H9 (cell line): Measurements from ENCODE around the gene PAXX. TPM values are rescaled to one million over a fixed set of nuclear protein-coding genes. Genes with fewer than 3 reads are reported as not detected.

Experiments
- DNase-seq: peaks from one replicate; pipeline ENCODE4 v3.0.0-alpha.2; 2017
- H2AFZ ChIP-seq: one replicate; pipeline ENCODE4 v1.6.1; 2013; ENCODE audit warnings: mild to moderate bottlenecking, low read length, control low read depth, moderate library complexity
- H2AK5ac ChIP-seq: 2 replicates; pipeline ENCODE4 v1.6.1; 2013; ENCODE audit warnings: low read length, control low read depth, mixed read lengths; ENCODE audit not compliant: insufficient read length
- H2BK120ac ChIP-seq: one replicate; pipeline ENCODE4 v1.6.1; 2013; ENCODE audit warnings: low read depth, mild to moderate bottlenecking, low read length, control low read depth, inconsistent platforms; ENCODE audit not compliant: poor library complexity, severe bottlenecking
- H2BK12ac ChIP-seq: 2 replicates; pipeline ENCODE4 v1.6.1; 2013; ENCODE audit warnings: low read length, control low read depth, mixed read lengths, low read depth; ENCODE audit not compliant: insufficient read length
- H2BK15ac ChIP-seq: 2 replicates; pipeline ENCODE4 v1.6.1; 2013; ENCODE audit warnings: low read depth, low read length, control low read depth
- H2BK20ac ChIP-seq: one replicate; pipeline ENCODE4 v1.6.1; 2013; ENCODE audit warnings: low read depth, mild to moderate bottlenecking, low read length, control low read depth, inconsistent platforms; ENCODE audit not compliant: poor library complexity, severe bottlenecking
- H2BK5ac ChIP-seq: 2 replicates; pipeline ENCODE4 v1.6.1; 2013; ENCODE audit warnings: low read length, control low read depth, mixed read lengths; ENCODE audit not compliant: insufficient read length
- H3K14ac ChIP-seq: 2 replicates; pipeline ENCODE4 v1.6.1; 2013; ENCODE audit warnings: low read length, control low read depth; ENCODE audit not compliant: insufficient read depth
- H3K18ac ChIP-seq: 2 replicates; pipeline ENCODE4 v1.6.1; 2013; ENCODE audit warnings: low read depth, mild to moderate bottlenecking, mixed read lengths, low read length, control low read depth; ENCODE audit not compliant: insufficient read length
- H3K23ac ChIP-seq: 2 replicates; pipeline ENCODE4 v1.6.1; 2013; ENCODE audit warnings: low read length, control low read depth, mixed read lengths, low read depth; ENCODE audit not compliant: insufficient read length
- H3K23me2 ChIP-seq: 2 replicates; pipeline ENCODE4 v1.6.1; 2013; ENCODE audit warnings: low read depth, mild to moderate bottlenecking, mixed read lengths, low read length, control low read depth; ENCODE audit not compliant: insufficient read length, poor library complexity, severe bottlenecking
- H3K27ac ChIP-seq: 2 replicates; pipeline ENCODE4 v1.5.1; 2013; ENCODE audit warnings: low read length, control low read depth, mixed read lengths, low read depth; ENCODE audit not compliant: insufficient read length
- H3K27me3 ChIP-seq: 2 replicates; pipeline ENCODE4 v1.6.1; 2013; ENCODE audit warnings: low read length, control low read depth, inconsistent platforms; ENCODE audit not compliant: insufficient read depth
- H3K4ac ChIP-seq: 2 replicates; pipeline ENCODE4 v1.6.1; 2013; ENCODE audit warnings: low read depth, mild to moderate bottlenecking, control low read depth, inconsistent platforms, low read length, moderate library complexity
- H3K4me1 ChIP-seq: 2 replicates; pipeline ENCODE4 v1.6.1; 2013; ENCODE audit warnings: low read length, control low read depth, inconsistent platforms; ENCODE audit not compliant: insufficient read depth
- H3K4me2 ChIP-seq: 2 replicates; pipeline ENCODE4 v1.6.1; 2013; ENCODE audit warnings: low read length, control low read depth, mixed read lengths; ENCODE audit not compliant: insufficient read length, insufficient read depth
- H3K56ac ChIP-seq: 2 replicates; pipeline ENCODE4 v1.6.1; 2013; ENCODE audit warnings: low read depth, mild to moderate bottlenecking, mixed read lengths, low read length, control low read depth; ENCODE audit not compliant: insufficient read length
- H3K79me1 ChIP-seq: 2 replicates; pipeline ENCODE4 v1.6.1; 2013; ENCODE audit warnings: low read depth, mild to moderate bottlenecking, moderate library complexity, low read length, control low read depth, inconsistent platforms; ENCODE audit not compliant: insufficient read depth, poor library complexity, severe bottlenecking
- H3K79me2 ChIP-seq: 2 replicates; pipeline ENCODE4 v1.6.1; 2013; ENCODE audit warnings: low read length, control low read depth, inconsistent platforms; ENCODE audit not compliant: insufficient read depth
- H3K9ac ChIP-seq: 2 replicates; pipeline ENCODE4 v1.6.1; 2013; ENCODE audit warnings: low read length, control low read depth, mixed read lengths; ENCODE audit not compliant: insufficient read length; ENCODE audit errors: extremely low read depth
- H3K9me3 ChIP-seq: one replicate; pipeline ENCODE4 v1.6.1; 2013; ENCODE audit warnings: low read depth, low read length, inconsistent platforms; ENCODE audit not compliant: control insufficient read depth
- H3T11ph ChIP-seq: one replicate; pipeline ENCODE4 v1.6.1; 2013; ENCODE audit warnings: mild to moderate bottlenecking, low read length, control low read depth, inconsistent platforms
- H4K20me1 ChIP-seq: one replicate; pipeline ENCODE4 v1.6.1; 2013; ENCODE audit not compliant: control insufficient read depth, insufficient read length, insufficient read depth
- H4K5ac ChIP-seq: 2 replicates; pipeline ENCODE4 v1.6.1; 2013; ENCODE audit warnings: low read depth, mild to moderate bottlenecking, mixed read lengths, low read length, control low read depth; ENCODE audit not compliant: insufficient read length
- H4K8ac ChIP-seq: replicated peaks from 2 replicates; pipeline ENCODE4 v1.6.1; 2013; ENCODE audit warnings: low read length, control low read depth, mixed read lengths, low read depth; ENCODE audit not compliant: insufficient read length
- H4K91ac ChIP-seq: 2 replicates; pipeline ENCODE4 v1.6.1; 2013; ENCODE audit warnings: low read depth, mild to moderate bottlenecking, moderate library complexity, mixed read lengths, low read length, control low read depth; ENCODE audit not compliant: insufficient read length
- H3K27ac Mint-ChIP-seq, 3 experiments: 2 replicates in 2 of 3; 3 replicates in 1 of 3; pipeline ENCODE4 v1.8.0; 2020 to 2021; ENCODE audit warnings: mixed read lengths in 3 of 3, mild to moderate bottlenecking in 1 of 3, moderate library complexity in 1 of 3
- H3K27me3 Mint-ChIP-seq: 2 replicates; pipeline ENCODE4 v1.8.0; 2021; ENCODE audit warnings: low read depth, mild to moderate bottlenecking, moderate library complexity, mixed read lengths
- H3K36me3 Mint-ChIP-seq, 3 experiments: 2 replicates in 2 of 3; 3 replicates in 1 of 3; pipeline ENCODE4 v1.8.0; 2020 to 2021; ENCODE audit warnings: low read depth in 3 of 3, mixed read lengths in 3 of 3; ENCODE audit not compliant: insufficient read depth in 1 of 3
- H3K4me1 Mint-ChIP-seq, 2 experiments: 2 replicates each; pipeline ENCODE4 v1.8.0; 2020; ENCODE audit warnings: mixed read lengths in 2 of 2
- H3K4me3 Mint-ChIP-seq, 2 experiments: 2 replicates in 1 of 2; 3 replicates in 1 of 2; pipeline ENCODE4 v1.8.0; 2020 to 2021; ENCODE audit warnings: mild to moderate bottlenecking in 2 of 2, mixed read lengths in 2 of 2, moderate library complexity in 1 of 2
- H3K9me3 Mint-ChIP-seq, 2 experiments: 2 replicates in 1 of 2; 3 replicates in 1 of 2; pipeline ENCODE4 v1.8.0; 2020; ENCODE audit warnings: mild to moderate bottlenecking in 2 of 2, mixed read lengths in 2 of 2, moderate library complexity in 1 of 2
- WGBS: extraction: QIAGEN DNeasy Blood & Tissue Kit; methylation state at CpG from one replicate; pipeline ENCODE4 v1.1.7; 2013; ENCODE audit warnings: missing lambda C conversion rate, low lambda C conversion rate, mixed read lengths; ENCODE audit not compliant: insufficient read length; ENCODE audit errors: extremely low coverage; 5-methylcytosine and 5-hydroxymethylcytosine counted together
- total RNA-seq: library from RNA; stranded (reverse); gene quantifications from 2 replicates; pipeline ENCODE4 v1.2.1, GENCODE V29; 2021
- TF ChIP-seq, protein P1 (sequence below): fragments of 200-600 bp; sonication (generic); conservative IDR thresholded peaks from 3 replicates; pipeline ENCODE4 v1.8.0; 2021; ENCODE audit warnings: antibody characterized with exemption, mild to moderate bottlenecking

Gene PAXX
- total RNA-seq, 1 experiment from 2014 or later, result 51.2 TPM

DNA sequence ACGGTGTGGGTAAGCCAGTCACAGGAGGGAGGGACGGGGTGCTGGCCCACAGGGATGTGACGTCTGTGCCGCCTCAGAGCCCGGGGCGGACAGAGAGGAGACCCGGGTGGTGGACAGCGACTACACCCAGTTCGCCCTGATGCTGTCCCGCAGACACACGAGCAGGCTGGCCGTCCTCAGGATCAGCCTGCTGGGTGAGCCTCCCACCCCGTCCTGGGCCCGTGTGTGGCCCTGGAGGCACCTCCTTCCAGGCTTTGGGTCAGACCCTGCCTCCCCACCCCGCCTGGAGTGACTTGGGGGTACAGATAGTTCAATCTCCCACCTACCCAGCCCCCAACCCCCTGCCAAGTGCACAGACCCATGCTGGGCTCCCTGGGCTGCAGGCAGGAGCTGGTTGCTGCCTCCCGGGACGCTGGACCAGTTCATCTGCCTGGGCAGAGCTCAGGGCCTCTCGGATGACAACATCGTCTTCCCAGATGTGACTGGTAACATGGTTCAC, 38.4 kb upstream of the PAXX start:
- DNase-seq, result no peak
- peaks cover 8% of the 10 kb centered on the region for H3K27me3 Mint-ChIP-seq
- no CpG with 5 or more reads among the region's 19 CpGs for WGBS

More for the DNA sequence above, 38.4 kb upstream of the PAXX start:
- Histone ChIP-seq H4K8ac (no peak overlapping the region), H4K20me1 (peaks cover 2% of the 10 kb centered on the region), H2BK15ac (no peak overlapping the region), H4K91ac (no peak overlapping the region), H2BK120ac (no peak overlapping the region), H2AFZ (no peak overlapping the region), H3T11ph (no peak overlapping the region), H3K27ac (no peak overlapping the region), H3K56ac (no peak overlapping the region), H3K79me2 (no peaks in the 10 kb centered on the region), H2AK5ac (no peak overlapping the region), H3K27me3 (no peaks in the 10 kb centered on the region), H3K4me2 (no peak overlapping the region), H3K9ac (no peak overlapping the region), H3K23me2 (peaks cover 5% of the 10 kb centered on the region), H2BK20ac (no peak overlapping the region), H3K4me1 (no peaks in the 10 kb centered on the region), H2BK12ac (no peak overlapping the region), H2BK5ac (no peak overlapping the region), H3K23ac (no peak overlapping the region), H3K4ac (no peak overlapping the region), H3K14ac (no peak overlapping the region), H3K79me1 (no peaks in the 10 kb centered on the region), H3K18ac (no peak overlapping the region), H4K5ac (no peak overlapping the region), H3K9me3 (no peaks in the 10 kb centered on the region)
- TF ChIP-seq, protein P1, sequence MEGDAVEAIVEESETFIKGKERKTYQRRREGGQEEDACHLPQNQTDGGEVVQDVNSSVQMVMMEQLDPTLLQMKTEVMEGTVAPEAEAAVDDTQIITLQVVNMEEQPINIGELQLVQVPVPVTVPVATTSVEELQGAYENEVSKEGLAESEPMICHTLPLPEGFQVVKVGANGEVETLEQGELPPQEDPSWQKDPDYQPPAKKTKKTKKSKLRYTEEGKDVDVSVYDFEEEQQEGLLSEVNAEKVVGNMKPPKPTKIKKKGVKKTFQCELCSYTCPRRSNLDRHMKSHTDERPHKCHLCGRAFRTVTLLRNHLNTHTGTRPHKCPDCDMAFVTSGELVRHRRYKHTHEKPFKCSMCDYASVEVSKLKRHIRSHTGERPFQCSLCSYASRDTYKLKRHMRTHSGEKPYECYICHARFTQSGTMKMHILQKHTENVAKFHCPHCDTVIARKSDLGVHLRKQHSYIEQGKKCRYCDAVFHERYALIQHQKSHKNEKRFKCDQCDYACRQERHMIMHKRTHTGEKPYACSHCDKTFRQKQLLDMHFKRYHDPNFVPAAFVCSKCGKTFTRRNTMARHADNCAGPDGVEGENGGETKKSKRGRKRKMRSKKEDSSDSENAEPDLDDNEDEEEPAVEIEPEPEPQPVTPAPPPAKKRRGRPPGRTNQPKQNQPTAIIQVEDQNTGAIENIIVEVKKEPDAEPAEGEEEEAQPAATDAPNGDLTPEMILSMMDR, result no peak
- Mint-ChIP-seq H3K9me3 (peaks cover 6% of the 10 kb centered on the region in 2 experiments; a peak in 4 of 5 replicates), H3K4me3 (no peak overlapping the region), H3K36me3 (no peaks in the 10 kb centered on the region; a peak in 1 of 7 replicates), H3K4me1 (no peaks in the 10 kb centered on the region), H3K27ac (no peak overlapping the region)
